GM18858 (cell line): ENCODE results near the gene NCAPH2.

Source experiments
- ATAC-seq: cut with Tn5 transposase; IDR thresholded peaks from one replicate; pipeline ENCODE4 v1.9.1; 2021; ENCODE audit not compliant: unreplicated experiment

The NCAPH2 gene

GRCh38 chr22:50569896-50570535 is 62.0 kb downstream of the NCAPH2 start:
- no peak for ATAC-seq

GRCh38 chr22:50570861-50571260 is 62.8 kb downstream of the NCAPH2 start:
- no peak for ATAC-seq

DNA sequence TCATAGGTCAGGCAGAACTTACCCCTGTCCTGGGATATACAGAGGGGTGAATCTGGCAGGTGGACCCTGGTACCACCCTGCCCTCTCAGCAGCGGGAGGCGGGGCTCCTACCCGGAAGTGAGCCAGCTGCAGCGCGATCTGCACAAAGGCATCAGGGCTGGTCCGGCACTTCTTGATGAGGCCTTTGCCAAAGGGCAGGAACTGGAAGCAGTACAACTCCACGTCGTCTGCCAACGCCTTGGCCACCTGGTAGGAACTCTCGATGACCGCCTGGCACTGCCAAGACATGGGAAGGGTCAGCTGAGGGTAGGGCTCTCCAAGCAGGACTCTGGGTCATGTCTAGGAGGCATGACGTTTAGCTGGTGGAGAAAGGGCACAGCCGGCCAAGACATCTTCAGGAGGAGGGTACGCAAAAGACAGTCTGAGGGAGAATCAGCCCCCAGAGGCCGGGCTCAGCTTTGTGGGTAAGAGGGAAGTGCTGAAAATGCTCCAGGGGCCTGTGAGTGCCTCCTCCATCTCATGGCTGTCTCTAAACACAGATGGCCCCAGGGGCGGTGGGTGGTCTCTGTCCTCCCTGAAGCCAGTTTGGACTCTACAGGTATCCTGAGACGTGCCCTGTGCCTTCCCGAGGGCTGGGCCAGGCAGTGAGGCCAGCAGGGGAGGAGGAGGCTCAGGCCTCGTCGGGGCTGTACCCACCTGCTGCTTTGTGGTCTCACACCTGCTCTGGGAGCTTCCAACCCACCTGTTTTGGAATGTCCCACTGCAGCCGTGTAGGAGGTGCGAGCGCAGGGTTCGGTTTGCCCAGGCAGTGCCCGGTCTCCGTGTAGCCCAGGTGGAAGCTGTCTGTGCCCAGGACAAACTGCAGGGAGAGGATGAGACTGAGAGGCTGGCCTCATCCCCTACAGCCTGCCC is 63.5 kb downstream of the NCAPH2 start:
- ATAC-seq: no peak

DNA sequence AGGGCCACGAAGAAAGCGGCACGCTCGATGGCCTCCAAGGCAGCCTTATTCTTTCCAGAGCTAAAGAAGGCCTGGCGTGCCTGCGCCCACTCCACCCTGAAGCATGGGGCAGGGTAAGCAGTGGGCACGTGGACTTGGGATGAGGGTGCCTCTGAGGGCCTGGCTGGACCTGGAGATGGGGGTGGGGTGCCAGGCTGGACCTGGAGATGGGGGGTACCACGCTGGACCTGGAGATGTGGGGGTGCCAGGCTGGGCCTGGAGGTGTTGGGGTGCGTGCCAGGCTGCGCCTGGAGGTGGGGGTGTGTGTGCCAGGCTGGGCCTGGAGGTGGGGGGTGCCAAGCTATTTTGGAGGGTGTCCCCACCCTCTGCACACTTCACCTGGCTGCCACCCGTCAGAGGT is 64.9 kb downstream of the NCAPH2 start:
- ATAC-seq: no peak

DNA sequence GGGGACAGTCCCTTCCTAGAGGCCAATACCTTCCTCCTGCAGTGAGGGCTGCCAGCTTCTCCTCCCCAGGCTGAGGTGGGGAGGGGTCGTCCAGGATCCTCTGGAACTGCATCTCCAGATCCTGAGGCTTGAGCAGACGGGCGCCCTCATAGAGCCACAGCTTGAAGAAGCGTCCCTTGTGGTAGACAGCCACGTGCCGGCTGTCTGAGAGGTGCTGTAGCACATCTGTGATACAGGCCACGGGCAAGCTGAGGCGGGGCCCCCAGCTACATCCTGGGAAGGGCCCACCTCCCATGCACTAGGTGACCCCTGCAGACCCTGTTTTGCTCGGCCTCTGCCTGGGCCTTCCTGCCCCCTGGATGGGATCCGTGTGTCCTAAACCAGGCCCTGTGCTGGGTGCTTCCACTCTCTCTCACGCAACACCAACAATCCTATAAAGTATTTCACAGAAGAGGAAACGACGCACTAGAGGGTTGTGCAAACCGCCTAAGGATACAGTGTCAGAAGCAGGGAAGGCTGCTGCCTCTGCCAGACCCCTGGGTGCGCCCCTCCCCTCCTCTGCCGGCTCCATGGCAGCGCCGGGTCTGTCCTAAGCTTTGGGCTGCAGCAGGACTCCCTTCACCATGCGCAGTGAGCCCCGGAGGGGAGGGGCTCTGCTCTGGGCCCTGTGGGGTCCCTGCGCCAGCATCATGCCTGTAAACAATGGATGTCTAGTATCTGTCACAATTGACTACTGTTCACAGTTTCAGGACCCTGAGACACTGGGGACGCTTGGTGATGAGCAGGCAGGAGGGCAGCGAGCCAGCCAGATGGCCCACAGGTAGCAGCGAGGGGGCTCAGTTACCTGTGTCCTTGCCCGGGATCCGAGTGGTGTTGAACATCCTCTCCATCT is 65.7 kb downstream of the NCAPH2 start:
- no peak for ATAC-seq

- no peak for ATAC-seq
Observed at GRCh38 chr22:50574383-50574755, 66.3 kb downstream of the NCAPH2 start.
